ENCODE results near the gene GUCA2A.

- TF ChIP-seq ZFP3 (tag by site-specific recombination; IDR thresholded peaks at IDR 0.05; ENCODE audit: low read depth), result no peak
- no peak for TF ChIP-seq ZNF394 (tag by site-specific recombination; IDR thresholded peaks at IDR 0.05; ENCODE audit: borderline replicate concordance)
- no peak for TF ChIP-seq ZNF785 (tag by site-specific recombination; IDR thresholded peaks at IDR 0.05)
- TF ChIP-seq ZNF48 (tag by site-specific recombination; IDR thresholded peaks at IDR 0.05), result no peak
- no peak for TF ChIP-seq CTCF (tag by site-specific recombination; IDR thresholded peaks at IDR 0.05)
- no peak for TF ChIP-seq ZNF324 (tag by site-specific recombination; IDR thresholded peaks at IDR 0.05)
- TF ChIP-seq ZNF292 (tag by site-specific recombination; IDR thresholded peaks at IDR 0.05; ENCODE audit: borderline replicate concordance, low read depth), result no peak
- no peak for TF ChIP-seq KLF16 (tag by site-specific recombination; IDR thresholded peaks at IDR 0.05)
- no peak for TF ChIP-seq REST (tag by site-specific recombination; IDR thresholded peaks at IDR 0.05)
Observed at GRCh38 chr1:42118125-42118524, 46.4 kb downstream of the GUCA2A start.

All from HEK293 (cell line).